Lung microvascular endothelial cell (primary cell): ENCODE measurements around the gene GPR176. TPM values are rescaled to one million over a fixed set of nuclear protein-coding genes. Genes with fewer than 3 reads are reported as not detected.

Source experiments
- DNase-seq, 2 donors: peaks; one replicate each; pipeline versions ENCODE4 v3.0.0 to v3.0.0-alpha.2; 2010; ENCODE audit warnings: low read depth in 2 of 2
- total RNA-seq: library from RNA; depleted of rRNA; stranded (reverse); fragments of >200 nt; gene quantifications from 2 replicates; pipeline ENCODE4 v1.2.1, GENCODE V29; 2014

GPR176 gene
- total RNA-seq, 1 donor from 2014 or later, result 2.4 TPM

DNA sequence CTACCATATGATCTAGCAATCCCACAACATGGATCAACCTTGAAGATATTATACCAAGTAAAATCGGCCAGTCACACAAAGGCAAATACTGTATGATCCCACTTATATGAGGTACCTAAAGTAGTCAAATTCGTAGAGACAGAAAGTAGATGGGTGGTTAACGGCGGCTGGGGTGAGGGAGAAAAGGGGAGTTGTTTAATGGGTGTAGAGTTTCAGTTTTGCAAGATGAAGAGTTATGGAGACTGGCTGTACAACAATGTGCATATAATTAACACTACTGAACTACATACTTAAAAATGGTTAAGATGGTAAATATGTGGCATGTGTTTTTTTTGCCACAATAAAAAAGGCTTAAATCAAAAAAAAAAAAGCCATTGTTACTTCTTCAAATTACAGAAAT lies 60.4 kb downstream of the GPR176 start:
- DNase-seq, result no peak

DNA sequence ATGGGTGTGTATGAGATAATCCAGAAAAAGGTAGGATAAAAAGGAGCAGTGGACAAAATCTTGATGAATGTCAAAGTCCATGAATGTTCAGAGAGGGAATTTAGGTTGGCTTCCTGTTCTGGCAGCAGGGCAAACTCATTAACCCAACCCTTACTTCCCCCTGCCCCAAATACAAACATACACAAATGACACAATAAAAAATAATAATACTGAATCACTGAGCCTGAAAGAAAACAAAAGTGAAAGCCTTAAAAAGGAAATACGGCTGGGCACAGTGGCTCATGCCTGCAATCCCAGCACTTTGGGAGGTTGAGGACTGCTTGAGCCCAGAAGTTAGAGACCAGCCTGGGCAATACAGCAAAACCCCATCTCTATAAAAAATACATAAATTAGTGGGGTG lies 62.9 kb downstream of the GPR176 start:
- peak; percentile 17 to 24 for DNase-seq

DNA sequence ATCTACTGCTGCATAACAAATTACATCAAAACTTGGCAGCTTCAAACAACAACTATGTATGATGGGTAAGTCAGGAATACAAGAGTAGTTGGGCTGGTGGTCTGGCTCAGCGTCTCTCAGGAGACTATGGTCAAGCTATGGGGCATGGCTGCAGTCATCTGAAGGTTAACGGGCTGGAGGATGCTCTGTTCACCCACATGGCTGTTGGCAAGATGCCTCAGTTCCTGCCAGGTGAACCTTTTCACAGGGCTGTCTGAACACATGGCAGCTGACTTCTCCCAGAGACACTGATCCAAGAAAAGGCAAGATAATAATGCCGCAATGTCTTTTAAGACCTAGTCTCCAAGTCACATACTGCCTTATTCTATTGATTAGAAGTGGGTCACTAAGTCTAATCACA lies 63.7 kb downstream of the GPR176 start:
- DNase-seq, result no peak

DNA sequence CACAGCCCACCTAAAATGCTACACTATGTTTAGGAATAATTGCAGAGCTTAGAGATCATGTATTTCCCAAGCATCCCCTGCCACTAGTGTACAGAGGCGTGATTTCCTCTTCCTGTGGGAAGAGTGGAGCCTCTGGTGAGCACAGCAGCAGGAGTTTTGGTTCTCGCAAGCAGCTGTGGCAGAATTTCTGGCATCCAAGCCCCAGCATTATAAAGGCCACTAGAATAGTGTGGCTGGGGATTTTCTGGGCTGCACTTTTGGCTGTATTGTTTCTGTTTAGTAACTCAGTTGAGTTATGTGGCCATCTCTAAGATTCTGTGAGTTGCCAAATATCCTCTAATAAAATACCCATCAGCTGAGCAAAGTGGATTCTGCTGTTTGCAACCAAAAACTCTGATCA lies 64.7 kb downstream of the GPR176 start:
- DNase-seq, result peak; percentile 23 to 49

DNA sequence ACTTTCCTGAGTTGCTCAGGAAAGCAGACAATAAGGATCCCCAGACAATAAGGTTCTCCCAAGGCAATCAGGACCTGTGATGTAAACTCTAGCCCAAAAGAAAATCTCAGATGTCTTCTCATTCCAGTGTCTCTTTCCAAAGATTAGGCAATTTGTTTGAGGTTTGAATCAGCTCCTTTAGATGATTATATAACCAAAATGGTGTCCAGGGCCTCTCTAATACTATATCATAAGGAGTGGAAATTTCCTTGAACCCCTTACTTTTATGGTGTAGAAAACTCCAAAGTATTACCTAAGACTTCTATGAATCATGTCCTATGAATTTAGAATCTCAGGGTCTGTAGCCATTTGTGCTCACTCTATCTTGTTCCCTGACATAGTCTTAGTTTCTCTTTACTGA lies 65.9 kb downstream of the GPR176 start:
- no peak for DNase-seq

DNA sequence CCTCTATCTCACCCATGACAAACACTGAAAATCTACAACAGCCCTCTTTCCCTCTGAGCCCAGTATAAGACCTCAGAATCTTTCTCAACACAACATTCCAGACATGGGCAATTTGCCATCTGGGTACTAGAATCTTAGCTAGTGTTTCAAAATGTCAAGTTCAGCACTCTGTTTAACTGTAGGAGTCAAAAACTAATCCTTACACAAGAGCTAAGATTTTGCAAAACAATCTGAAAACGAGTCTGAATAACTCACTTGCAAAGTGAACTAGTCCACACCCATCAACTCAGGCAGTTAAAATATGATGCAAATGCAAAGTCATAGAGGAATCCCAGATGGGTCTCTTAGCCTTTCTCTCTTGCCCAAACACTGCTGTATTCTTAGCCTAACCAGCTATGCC lies 67.8 kb downstream of the GPR176 start:
- peak in 1 of 2 donors; percentile 39 for DNase-seq

DNA sequence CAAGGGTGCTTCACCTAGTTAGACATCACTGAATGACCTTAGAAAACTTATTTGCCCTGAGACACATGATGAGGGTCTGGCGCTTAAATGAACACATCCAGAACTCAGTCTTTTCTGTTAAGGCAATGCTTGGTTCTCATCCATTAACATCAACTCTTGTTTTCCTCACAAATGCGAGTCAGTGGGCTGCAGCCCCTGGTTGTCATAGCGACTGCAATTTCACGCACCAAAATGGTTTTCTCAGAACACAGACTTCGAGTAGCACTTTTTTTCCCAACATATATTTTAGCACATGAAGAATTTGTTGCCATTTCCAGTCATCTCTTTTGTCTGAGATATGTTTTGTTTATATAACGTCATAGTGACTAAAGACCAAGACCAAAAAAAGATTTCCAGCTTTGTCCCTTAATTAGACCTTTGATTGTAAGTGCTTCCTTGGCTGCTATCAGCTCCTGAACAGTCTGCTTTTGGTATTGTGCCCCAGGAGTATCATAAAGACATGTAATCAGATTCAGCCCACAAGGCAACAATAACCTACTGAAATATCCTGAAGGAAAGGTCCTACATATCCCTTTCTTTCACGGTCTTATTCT lies 68.5 kb downstream of the GPR176 start:
- peak in 1 of 2 donors; percentile 91 for DNase-seq

DNA sequence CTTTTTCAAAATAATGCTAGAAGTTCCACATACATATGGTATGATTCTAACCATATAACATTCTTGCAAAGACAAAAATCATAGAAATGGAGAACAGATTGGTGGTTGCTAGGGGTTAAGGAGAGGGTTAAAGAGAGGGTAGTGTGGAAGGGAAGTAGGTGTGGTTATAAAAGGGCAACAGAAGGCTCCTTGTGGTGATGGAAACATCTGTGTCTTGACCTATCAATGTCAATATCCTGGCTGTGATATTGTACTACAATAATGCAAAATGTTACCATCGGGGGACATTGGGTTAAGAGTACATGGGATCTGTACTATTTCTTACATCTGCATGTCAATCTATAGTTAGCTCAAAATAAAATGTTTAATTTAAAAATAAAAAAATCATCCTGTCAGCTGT lies 69.6 kb downstream of the GPR176 start:
- DNase-seq, result peak in 1 of 2 donors; percentile 61

DNA sequence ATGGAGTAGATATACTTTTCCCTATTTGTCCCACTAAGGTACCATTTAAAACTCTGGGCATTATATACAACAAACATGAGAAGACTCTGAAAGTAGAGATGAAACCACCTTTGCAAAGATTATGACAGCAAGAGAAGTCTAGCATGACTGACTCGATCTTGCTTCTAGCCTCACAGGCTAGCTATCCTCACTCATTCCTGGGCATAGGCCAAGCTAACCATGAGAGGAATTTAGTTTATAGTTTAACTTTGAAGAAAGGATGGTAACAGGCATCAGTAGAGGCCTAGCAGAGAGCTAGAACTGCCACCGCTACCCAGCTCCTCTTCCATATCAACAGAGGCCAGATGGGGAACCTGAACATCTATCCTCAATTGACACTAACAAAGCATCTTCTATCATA lies 74.0 kb downstream of the GPR176 start:
- DNase-seq, result no peak

DNA sequence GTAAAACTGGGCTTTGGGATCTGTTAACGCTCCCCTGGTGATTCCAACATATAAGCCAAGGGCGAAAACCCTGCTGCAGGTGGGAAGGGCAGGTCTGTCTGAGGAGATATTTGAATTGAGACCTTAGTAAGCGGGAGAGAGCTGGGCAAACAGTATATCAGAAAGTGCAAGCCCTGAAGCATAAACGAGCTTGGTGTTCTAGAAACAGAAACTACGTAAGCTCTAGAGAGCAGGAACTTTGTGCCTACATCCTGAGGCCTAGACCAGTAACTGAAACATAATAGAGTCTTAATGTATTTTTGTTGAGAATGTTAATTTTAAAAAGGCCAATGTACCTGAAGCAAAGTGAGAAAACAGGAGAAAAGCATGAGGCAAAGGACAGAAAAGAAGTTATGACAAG lies 74.5 kb downstream of the GPR176 start:
- DNase-seq, result no peak

DNA sequence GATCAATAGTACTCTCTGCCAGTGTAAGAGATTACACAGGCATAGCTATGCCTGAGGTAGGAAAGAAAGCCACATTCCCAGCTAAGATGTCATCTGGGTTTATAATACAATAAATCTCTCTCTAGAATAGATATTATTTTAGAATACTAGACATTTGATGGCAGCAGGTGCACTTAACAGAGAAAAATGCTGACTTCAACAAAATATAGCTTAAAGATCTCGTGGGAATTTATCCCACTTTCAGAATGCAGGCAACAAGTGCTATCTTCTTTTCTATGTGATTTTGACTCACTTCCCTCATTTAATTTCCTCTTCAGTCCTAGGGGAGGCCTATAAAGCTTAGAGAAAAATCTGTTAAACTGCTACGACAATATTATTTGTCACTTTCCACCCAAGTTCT lies 76.5 kb downstream of the GPR176 start:
- DNase-seq, result no peak

DNA sequence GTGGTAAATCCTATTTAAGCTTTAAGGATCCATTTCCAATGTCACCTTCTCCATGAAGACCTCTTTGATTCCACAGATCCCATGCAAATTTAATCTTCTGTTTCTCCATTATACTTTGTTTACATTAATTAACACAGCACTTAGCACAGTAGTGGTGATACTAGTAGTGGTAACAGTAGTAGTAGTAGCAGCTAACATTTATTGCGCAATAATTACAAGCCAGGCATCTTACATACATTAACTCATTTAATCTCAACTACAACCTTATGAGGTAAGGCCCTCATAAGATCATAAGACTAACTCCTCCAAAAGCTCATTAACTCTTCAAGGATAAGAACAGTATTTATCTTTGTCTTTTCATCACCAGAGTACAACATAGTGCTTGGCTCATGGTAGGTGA lies 82.6 kb downstream of the GPR176 start:
- no peak for DNase-seq

DNA sequence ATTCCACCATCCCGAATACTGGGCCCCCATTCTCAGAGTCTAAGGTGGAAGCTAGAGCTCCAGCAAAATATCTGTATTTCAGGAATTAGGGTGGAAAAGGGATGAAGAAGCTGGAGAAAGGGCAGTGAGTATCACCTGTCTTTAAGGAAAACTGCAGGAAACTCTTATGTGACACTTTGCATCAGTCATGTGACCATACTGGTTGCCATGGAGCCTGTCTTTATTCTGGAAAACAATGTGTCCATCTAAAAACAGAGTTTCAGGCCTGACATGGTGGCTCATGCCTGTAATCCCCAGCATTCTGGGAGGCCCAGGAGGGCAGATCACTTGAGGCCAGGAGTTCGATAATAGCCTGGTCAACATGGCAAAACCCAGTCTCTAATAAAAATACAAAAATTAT lies 84.5 kb downstream of the GPR176 start:
- DNase-seq, result peak in 1 of 2 donors; percentile 8

DNA sequence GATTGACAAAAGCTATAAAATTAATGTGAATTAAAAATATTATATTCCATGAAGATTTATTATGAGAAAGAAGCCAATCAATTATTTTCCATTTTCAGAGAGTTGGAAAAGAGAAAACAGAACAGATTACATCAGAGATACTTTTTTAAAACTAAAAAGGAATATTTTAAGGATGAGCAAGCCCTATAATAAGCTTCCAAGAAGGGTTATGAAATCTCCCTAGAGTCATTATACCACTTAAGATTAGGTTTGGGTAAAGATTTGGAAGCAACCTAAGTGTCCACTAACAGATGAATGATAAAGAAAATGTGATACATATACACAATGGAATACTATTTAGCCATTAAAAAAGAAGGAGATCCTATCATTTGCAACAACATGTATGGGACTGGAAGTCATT lies 85.8 kb downstream of the GPR176 start:
- DNase-seq, result no peak

DNA sequence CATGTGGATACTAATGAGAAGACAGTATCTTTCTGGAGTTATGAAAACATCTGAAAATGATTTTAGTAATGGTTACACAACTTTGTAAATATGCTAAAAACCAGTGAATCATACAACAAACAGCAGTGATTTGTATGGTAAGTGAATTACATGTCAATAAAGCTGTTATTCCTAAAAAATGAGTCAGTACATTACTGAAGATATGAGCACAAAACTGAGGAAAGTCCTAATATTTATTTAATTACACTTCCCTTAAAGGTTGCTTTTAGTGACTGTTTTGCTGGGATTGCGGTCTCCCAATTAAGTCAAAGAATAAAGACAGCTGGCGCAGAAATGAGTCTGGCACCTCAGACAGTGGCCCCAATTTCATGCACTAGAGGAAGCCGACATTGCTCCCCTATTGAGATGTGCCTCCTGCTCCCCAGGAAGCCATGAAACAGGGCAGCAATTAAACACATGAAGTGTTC lies 86.5 kb downstream of the GPR176 start:
- DNase-seq, result no peak

DNA sequence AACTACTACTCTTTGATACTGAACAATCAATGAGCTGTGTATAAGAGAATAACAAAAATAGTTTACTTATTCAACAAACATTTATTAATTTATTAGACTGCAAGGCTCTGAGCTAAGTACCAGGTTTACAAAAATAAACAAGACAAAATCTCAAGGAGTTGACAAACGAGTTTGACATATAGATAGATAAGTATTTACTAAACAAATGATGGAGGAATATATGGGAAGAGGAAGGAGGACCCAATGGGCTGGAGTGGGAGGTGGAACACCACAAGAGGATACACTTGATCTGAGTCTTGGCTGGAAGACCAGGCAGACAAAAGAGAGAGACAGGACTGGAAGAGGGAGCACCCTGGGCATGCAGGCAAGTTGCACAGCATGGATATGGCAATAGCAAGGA lies 89.9 kb downstream of the GPR176 start:
- DNase-seq, result no peak

DNA sequence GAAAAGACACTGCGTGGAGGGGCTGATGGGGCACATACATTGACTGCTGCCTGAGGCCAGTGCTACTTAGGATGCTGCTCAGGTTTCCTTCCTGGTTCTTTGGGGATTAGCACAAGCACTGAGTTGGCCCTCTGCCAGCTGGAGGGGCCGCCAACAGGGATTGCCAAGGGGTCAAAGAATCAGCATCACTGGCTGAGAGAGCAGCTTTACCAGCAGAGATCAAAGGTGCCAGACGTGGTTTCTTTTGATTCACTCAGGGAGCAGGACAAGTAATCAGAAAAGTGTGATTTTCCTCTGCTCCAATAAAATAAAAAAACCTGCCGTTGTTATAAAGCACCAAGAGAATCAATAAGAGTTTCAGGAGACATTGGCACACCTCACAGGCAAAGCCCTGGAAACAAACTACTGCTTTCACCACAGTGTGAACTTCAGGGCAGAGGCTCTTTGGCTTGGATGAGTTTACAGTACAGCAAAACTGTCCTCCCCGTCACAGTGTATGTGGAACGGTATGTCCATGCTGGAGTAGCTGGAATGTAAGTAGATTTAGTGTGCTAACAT lies 91.6 kb downstream of the GPR176 start:
- peak; percentile 16 to 45 for DNase-seq

DNA sequence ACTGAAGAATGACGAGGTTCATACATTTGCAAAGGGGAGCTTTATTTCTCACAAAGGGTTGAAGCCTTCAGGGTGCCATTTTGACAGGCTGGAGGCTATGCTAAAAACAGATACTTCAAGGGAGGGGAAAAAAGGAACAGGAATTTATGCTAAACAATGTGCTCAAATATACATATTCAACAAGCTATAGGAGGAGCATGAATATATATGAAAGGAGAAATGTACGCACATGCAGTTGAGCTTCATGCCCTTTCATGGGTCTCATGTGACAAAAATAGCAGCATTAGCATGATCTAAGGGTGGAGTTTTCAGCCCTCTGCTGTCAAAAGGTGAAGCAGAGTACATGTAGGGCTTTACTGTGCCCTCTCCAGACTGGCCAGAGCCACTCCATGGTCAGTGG lies 93.1 kb downstream of the GPR176 start:
- no peak for DNase-seq

DNA sequence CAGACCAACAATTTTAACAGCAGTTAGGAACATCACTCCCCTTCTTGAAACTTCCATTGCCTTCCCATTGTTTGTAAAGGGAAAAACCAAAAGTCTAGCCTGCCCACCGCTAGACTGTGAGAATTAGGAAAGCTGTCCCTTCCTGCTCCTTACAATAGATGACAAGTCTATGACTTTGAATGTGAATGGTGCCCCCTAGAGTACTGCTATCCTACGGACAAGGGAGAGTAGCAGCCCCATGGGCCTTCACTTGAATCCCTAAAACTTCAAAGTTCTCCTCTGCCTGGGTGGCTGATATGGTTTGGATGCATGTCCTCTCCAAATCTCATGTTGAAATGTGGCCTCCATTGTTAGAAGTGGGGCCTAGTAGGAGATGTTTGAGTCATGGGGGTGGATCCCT lies 96.4 kb downstream of the GPR176 start:
- no peak for DNase-seq

DNA sequence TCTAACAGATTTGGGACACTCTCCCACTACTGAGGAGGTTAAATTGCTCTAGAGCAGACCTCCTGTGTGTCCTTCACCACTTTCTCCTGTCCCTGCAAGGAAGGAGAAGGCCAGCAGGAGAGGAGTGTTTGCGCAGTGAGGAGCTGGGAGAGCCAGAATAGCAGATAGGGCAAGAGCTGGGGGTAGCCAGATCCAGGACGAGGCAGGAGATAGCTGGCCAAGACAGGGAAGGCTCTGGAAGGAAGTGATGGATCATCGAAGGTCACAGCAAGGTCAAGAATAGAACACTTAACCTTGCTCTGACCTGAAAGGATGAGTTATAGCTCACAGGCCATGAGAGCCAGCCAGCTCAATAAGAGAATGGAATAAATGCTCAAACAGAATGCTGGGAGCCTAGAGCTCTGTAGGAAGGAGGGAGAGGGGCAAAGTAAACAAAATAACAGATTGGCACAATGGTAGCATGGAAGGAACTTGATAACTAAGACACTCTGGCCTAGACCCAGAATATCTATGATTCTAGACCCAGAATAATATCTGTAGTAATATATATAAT lies 99.9 kb downstream of the GPR176 start:
- peak in 1 of 2 donors; percentile 7 for DNase-seq

DNA sequence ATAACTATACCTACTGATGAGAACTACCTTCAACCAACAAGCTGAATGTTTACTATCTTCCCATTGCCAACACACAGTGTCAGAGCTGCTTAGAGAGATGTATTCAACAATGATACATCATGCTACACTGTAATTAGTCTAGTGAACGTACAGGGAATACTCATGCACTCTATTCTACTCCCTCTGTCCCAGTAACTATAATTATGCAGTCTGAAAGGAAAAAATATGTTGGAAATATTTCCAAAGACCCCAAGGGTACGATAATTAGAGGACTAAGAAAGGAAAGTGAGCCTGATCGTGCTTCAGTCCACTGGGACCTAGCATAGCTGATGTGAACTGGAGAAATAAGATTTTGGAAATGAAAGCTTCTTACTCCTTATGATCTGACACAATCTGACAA lies 100.5 kb downstream of the GPR176 start:
- DNase-seq, result no peak

DNA sequence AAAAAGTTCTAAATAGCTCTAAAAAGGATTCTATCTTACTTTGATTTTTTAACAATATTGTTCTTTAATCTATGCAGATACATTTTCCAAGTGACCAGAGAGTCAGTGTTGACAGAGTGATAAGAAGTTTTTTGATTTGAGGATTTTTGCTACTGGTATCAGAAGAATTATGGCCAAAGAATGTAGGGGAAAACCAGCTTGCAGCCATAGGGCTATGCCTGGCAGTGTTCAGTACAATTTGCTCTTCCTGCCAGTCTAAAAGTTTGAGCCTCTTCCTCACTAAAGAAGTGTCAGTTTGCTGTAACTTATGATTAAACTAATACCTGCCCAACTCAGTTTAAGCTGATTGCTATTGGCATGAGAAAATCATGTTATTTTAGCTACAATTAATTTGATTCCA lies 102.2 kb downstream of the GPR176 start:
- no peak for DNase-seq

DNA sequence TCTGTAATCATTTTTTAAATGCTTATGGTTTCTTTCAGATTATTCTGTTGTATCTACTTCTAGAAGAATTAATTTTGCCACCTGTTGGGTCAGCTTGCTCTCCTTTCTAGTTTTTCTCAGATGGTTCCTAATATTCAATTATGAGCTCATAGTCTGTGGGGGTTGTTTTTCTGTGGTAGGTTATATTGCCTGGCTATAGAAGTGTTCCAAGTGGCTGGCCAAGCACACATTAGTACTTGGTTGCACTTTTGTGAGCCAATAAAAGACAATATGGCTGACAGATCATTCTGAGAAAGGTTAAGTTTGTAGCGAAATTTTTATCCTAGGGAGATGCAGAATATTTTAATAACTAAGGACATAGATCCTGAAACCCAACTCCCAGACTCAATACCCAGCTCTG lies 105.6 kb downstream of the GPR176 start:
- DNase-seq, result no peak
